Prostate gland (tissue), 2 donors: Measurements from ENCODE around the gene PDCD4.

Experiments used
- CTCF ChIP-seq, 4 experiments: fragments of 200-600 bp in 2 of 4; fragments of 450-650 bp in 2 of 4; sonication (generic) in 2 of 4; IDR thresholded peaks; 1 replicate in 3 of 4; 2 replicates in 1 of 4; pipeline ENCODE4 v1.5.1; 2016 to 2019; ENCODE audit warnings: antibody characterized with exemption in 4 of 4, mild to moderate bottlenecking in 2 of 4, moderate library complexity in 2 of 4
- POLR2A ChIP-seq: fragments of 450-650 bp; IDR thresholded peaks from one replicate; pipeline ENCODE4 v1.6.1; 2016; ENCODE audit warnings: antibody characterized with exemption, mild to moderate bottlenecking

DNA sequence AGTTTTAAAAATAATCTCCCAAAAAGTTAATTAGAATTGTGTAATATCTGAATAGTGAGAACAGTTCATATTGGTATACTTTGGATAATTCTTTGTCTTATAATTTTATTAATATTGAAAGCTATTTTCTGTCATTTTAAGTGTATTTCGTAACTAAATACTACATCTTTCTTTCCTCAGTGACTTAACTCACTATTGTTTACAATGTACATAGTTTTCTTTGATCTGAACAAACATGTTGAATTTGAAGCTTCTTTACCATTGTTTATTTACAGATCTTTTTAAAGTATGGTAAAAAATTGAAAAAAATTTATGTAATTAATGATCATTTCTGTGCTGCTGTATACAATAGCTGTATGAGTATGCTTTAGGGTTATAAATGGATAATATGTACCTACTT is 5.1 kb downstream of the PDCD4 start:
- TF ChIP-seq CTCF (IDR thresholded peaks at IDR 0.05) (no peak), POLR2A (no peak)
